Smooth muscle cell of the umbilical artery (primary cell): ENCODE measurements around the gene BEND4. TPM values are rescaled to one million over a fixed set of nuclear protein-coding genes. Genes with fewer than 3 reads are reported as not detected.

ENCODE experiments used
- total RNA-seq: library from RNA; depleted of rRNA; stranded (reverse); fragments of >200 nt; gene quantifications from 2 replicates; pipeline ENCODE4 v1.2.3, GENCODE V29; 2014

Gene BEND4
- total RNA-seq: not detected in 2 replicates

DNA sequence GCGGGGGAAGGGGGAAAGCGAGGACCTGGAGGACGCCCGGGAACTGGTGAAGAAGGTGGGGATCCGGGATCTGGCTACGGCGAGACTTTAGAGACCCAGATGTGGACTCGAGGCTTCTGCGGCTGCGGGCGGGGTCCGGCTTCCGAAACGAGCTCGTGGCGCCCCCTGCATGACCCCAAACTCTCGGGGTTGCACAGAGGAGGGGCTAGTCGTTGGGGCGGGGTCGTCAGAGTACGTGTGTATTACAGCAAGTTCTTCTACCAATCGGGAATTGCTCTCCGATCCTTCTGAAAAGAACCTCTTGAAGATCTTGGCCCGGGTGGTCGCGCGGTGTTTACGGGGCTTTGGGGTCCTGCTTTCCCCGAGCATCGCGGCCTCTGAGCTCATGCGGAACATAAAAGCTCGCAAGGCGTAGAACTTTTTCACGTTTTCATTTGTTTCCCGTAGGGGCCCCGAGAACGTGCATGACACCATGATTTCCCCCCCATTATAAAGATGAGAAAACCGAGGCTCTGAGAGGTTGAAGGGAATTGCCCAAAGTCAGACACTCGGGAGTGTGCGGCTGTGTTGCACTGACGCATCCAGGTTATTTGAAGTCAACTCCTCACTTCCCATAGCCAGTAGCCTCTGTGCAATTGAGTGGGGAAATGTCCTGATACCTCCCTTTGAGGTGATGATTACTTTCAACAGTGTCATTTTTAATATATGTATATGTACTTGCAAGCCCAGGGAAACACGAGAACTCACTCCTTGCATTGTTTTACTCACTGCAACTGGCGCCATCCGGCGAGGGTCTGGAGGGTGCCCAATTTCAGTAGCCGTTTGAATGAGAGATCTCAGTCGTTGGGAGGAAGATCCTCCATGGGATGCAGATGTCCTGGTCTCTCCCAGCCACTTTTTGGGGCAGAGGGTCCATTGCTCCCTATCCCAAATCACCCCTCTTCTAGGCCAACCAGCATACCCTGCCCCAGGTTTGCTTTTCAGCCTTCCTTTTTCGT, at the start of gene BEND4:
Gene BEND4 (minus strand): TSS at position 149 of the 998 bp plus-strand sequence. CDS start 512 bp downstream, outside the sequence.

Other genes starting within 250 kb of the BEND4 start
- gene TMEM33, start 217.2 kb downstream of the BEND4 start, total RNA-seq: 41.9 and 59.3 TPM in 2 replicates
- under 0.01 and 0.23 TPM in 2 replicates for gene DCAF4L1, start 170.9 kb downstream of the BEND4 start, total RNA-seq
- gene SLC30A9, start 162.1 kb downstream of the BEND4 start, total RNA-seq: 74.5 and 120 TPM in 2 replicates
- 0.30 TPM in 1 of 2 replicates, not detected in the other for gene SHISA3, start 244.8 kb upstream of the BEND4 start, total RNA-seq